H1 (cell line): Measurements from ENCODE around the gene SAMMSON. TPM values are rescaled to one million over a fixed set of nuclear protein-coding genes. Genes with fewer than 3 reads are reported as not detected.

Source experiments
- CTCF ChIA-PET: fragments of 300-600 bp; sonication (Branson Sonifier 250); formaldehyde crosslinking; loops from one replicate; lab custom pipeline; 2021; ENCODE audit not compliant: partially characterized antibody; lab: Charles Lee
- POLR2A ChIA-PET: fragments of 300-600 bp; sonication (Branson Sonifier 250); formaldehyde crosslinking; loops from one replicate; lab custom pipeline; 2021; ENCODE audit warnings: inconsistent platforms; ENCODE audit not compliant: partially characterized antibody; lab: Charles Lee
- DNase-seq, 2 experiments: peaks; one replicate each; pipeline versions ENCODE4 v3.0.0 to v3.0.0-alpha.2; 2010 to 2022; ENCODE audit warnings: low spot score in 2 of 2, low read depth in 1 of 2, mixed read lengths in 1 of 2
- FAIRE-seq: peaks from 2 replicates; lab custom pipeline; 2011; peaks lifted over from hg19 to GRCh38; lab: Jason Lieb, UNC
- H2AFZ ChIP-seq: 2 replicates; pipeline ENCODE4 v1.8.1; 2012; ENCODE audit warnings: low read length, inconsistent platforms
- H2AK5ac ChIP-seq: 2 replicates; pipeline ENCODE4 v1.6.1; 2013; ENCODE audit warnings: low read depth, low read length
- H2BK120ac ChIP-seq: replicated peaks from 2 replicates; pipeline ENCODE3; 2013; ENCODE audit warnings: low read depth, low read length, inconsistent platforms
- H2BK12ac ChIP-seq: 2 replicates; pipeline ENCODE4 v1.6.1; 2013; ENCODE audit warnings: low read depth, low read length
- H2BK15ac ChIP-seq: 2 replicates; pipeline ENCODE4 v1.6.1; 2013; ENCODE audit warnings: low read length
- H2BK20ac ChIP-seq: 2 replicates; pipeline ENCODE4 v1.6.1; 2013; ENCODE audit warnings: low read length
- H2BK5ac ChIP-seq: 2 replicates; pipeline ENCODE4 v1.6.1; 2013; ENCODE audit warnings: low read depth, low read length
- H3K14ac ChIP-seq: 2 replicates; pipeline ENCODE4 v1.6.1; 2013; ENCODE audit warnings: inconsistent platforms; ENCODE audit not compliant: insufficient read length
- H3K18ac ChIP-seq: 2 replicates; pipeline ENCODE4 v1.6.1; 2013; ENCODE audit warnings: low read length; ENCODE audit errors: extremely low read depth
- H3K23ac ChIP-seq: 2 replicates; pipeline ENCODE4 v1.6.1; 2013; ENCODE audit warnings: inconsistent platforms; ENCODE audit not compliant: insufficient read length
- H3K23me2 ChIP-seq: 2 replicates; pipeline ENCODE4 v1.6.1; 2013; ENCODE audit warnings: low read depth, low read length
- H3K27ac ChIP-seq: 2 replicates; pipeline ENCODE4 v1.6.1; 2011; ENCODE audit warnings: low read depth, low read length, inconsistent platforms
- H3K27me3 ChIP-seq, 4 experiments: replicated peaks in 1 of 4; 1 replicate in 1 of 4; 2 replicates in 3 of 4; pipeline versions ENCODE4 v1.6.1 to v1.8.1; 2011 to 2013; ENCODE audit warnings: low read length in 3 of 4, mild to moderate bottlenecking in 3 of 4, inconsistent platforms in 2 of 4, mixed read lengths in 2 of 4, moderate library complexity in 1 of 4; ENCODE audit not compliant: control insufficient read depth in 3 of 4, insufficient read depth in 3 of 4; ENCODE audit errors: extremely low read depth in 1 of 4
- H3K36me3 ChIP-seq, 4 experiments: 2 replicates each; pipeline versions ENCODE4 v1.6.1 to v1.8.1; 2011 to 2013; ENCODE audit warnings: mild to moderate bottlenecking in 4 of 4, low read length in 3 of 4, moderate library complexity in 2 of 4, control low read depth in 1 of 4, inconsistent platforms in 1 of 4; ENCODE audit not compliant: insufficient read depth in 4 of 4, control insufficient read depth in 2 of 4
- H3K4ac ChIP-seq: replicated peaks from 2 replicates; pipeline ENCODE3; 2013; ENCODE audit warnings: low read length, low read depth, mixed read lengths, inconsistent platforms; ENCODE audit not compliant: insufficient read length
- H3K4me1 ChIP-seq, 4 experiments: replicated peaks in 1 of 4; 1 replicate in 1 of 4; 2 replicates in 3 of 4; pipeline versions ENCODE4 v1.6.1 to v1.8.1; 2011 to 2013; ENCODE audit warnings: low read length in 3 of 4, inconsistent platforms in 2 of 4, mixed read lengths in 1 of 4; ENCODE audit not compliant: insufficient read depth in 4 of 4, control insufficient read depth in 3 of 4
- H3K4me2 ChIP-seq, 2 experiments: 2 replicates each; pipeline versions ENCODE4 v1.6.1 to v1.8.1; 2011 to 2013; ENCODE audit warnings: low read depth in 2 of 2, low read length in 2 of 2, control low read depth in 1 of 2, inconsistent platforms in 1 of 2, mild to moderate bottlenecking in 1 of 2; ENCODE audit not compliant: insufficient read depth in 1 of 2
- H3K4me3 ChIP-seq, 4 experiments: fragments of 200-600, 300-600 bp in 1 of 4; sonication (generic), shearing (Covaris generic), sonication (Bioruptor Twin) in 1 of 4; 2 replicates each; pipeline versions ENCODE4 v1.5.1 to v1.8.1; 2011 to 2016; ENCODE audit warnings: low read length in 4 of 4, low read depth in 3 of 4, control low read depth in 2 of 4, inconsistent platforms in 2 of 4, mild to moderate bottlenecking in 2 of 4, mixed read lengths in 1 of 4, moderate library complexity in 1 of 4; ENCODE audit not compliant: insufficient read depth in 2 of 4; ENCODE audit errors: extremely low read depth in 1 of 4
- H3K56ac ChIP-seq: replicated peaks from 2 replicates; pipeline ENCODE3; 2013; ENCODE audit warnings: low read depth, mild to moderate bottlenecking, mixed read lengths, low read length, inconsistent platforms; ENCODE audit not compliant: insufficient read length
- H3K79me1 ChIP-seq: 2 replicates; pipeline ENCODE4 v1.6.1; 2013; ENCODE audit warnings: low read depth, low read length, control low read depth
- H3K79me2 ChIP-seq, 2 experiments: 2 replicates each; pipeline versions ENCODE4 v1.6.1 to v1.8.1; 2012 to 2013; ENCODE audit warnings: low read length in 2 of 2, mild to moderate bottlenecking in 2 of 2, inconsistent platforms in 1 of 2; ENCODE audit not compliant: insufficient read depth in 2 of 2, control insufficient read depth in 1 of 2
- H3K9ac ChIP-seq, 4 experiments: replicated peaks in 1 of 4; 1 replicate in 1 of 4; 2 replicates in 3 of 4; pipeline versions ENCODE4 v1.6.1 to v1.8.1; 2011 to 2013; ENCODE audit warnings: low read depth in 3 of 4, low read length in 3 of 4, control low read depth in 2 of 4, mild to moderate bottlenecking in 2 of 4, moderate library complexity in 2 of 4, inconsistent platforms in 1 of 4; ENCODE audit errors: extremely low read depth in 1 of 4
- H3K9me3 ChIP-seq, 2 experiments: 2 replicates each; pipeline versions ENCODE4 v1.6.1 to v1.8.1; 2012 to 2013; ENCODE audit warnings: mild to moderate bottlenecking in 2 of 2, moderate library complexity in 2 of 2, control low read depth in 1 of 2, inconsistent platforms in 1 of 2, low read depth in 1 of 2, low read length in 1 of 2, mixed read lengths in 1 of 2; ENCODE audit not compliant: insufficient read depth in 2 of 2
- H4K20me1 ChIP-seq, 2 experiments: replicated peaks in 1 of 2; 2 replicates each; pipeline versions ENCODE3 to v1.8.1; 2011 to 2013; ENCODE audit warnings: inconsistent platforms in 2 of 2, low read length in 2 of 2, mild to moderate bottlenecking in 1 of 2; ENCODE audit not compliant: insufficient read depth in 2 of 2, control insufficient read depth in 1 of 2
- H4K5ac ChIP-seq: 2 replicates; pipeline ENCODE4 v1.6.1; 2013; ENCODE audit warnings: low read length, low read depth, mixed read lengths, inconsistent platforms; ENCODE audit not compliant: insufficient read length
- H4K8ac ChIP-seq: 2 replicates; pipeline ENCODE4 v1.8.0; 2013; ENCODE audit warnings: mild to moderate bottlenecking, moderate library complexity, low read length, inconsistent platforms; ENCODE audit not compliant: insufficient read depth; ENCODE audit errors: extremely low read depth
- H4K91ac ChIP-seq: replicated peaks from 2 replicates; pipeline ENCODE3; 2013; ENCODE audit warnings: low read length, mixed read lengths, inconsistent platforms; ENCODE audit not compliant: insufficient read length
- CBX5 ChIP-seq: fragments of 300-800, 300-1000 bp; sonication (generic); IDR thresholded peaks from 2 replicates; pipeline ENCODE4 v1.7.1; 2016; ENCODE audit warnings: antibody characterized with exemption, low read length, low read depth
- CREB1 ChIP-seq: IDR thresholded peaks from 2 replicates; pipeline ENCODE4 v1.6.1; 2012; ENCODE audit warnings: inconsistent platforms
- E2F6 ChIP-seq: IDR thresholded peaks from 2 replicates; pipeline ENCODE4 v1.6.1; 2012; ENCODE audit warnings: inconsistent platforms
- FOSL1 ChIP-seq: IDR thresholded peaks from 2 replicates; pipeline ENCODE4 v1.6.1; 2011; ENCODE audit warnings: mild to moderate bottlenecking, low read depth, low read length, moderate library complexity; ENCODE audit not compliant: insufficient read depth
- HDAC6 ChIP-seq: IDR thresholded peaks from one replicate; pipeline ENCODE4 v1.7.1; 2012; ENCODE audit warnings: low read depth, mild to moderate bottlenecking, inconsistent platforms, low read length, moderate library complexity
- KDM4A ChIP-seq: IDR thresholded peaks from one replicate; pipeline ENCODE4 v1.7.1; 2012; ENCODE audit warnings: low read depth, mild to moderate bottlenecking, moderate library complexity, low read length, inconsistent platforms; ENCODE audit not compliant: severe bottlenecking
- MAX ChIP-seq: IDR thresholded peaks from 2 replicates; pipeline ENCODE4 v1.6.1; 2012; ENCODE audit warnings: inconsistent platforms
- POLR2A ChIP-seq, 2 experiments: IDR thresholded peaks; 1 replicate in 1 of 2; 2 replicates in 1 of 2; pipeline ENCODE4 v1.6.1; 2011; ENCODE audit warnings: low read depth in 2 of 2, low read length in 2 of 2, mild to moderate bottlenecking in 2 of 2; ENCODE audit errors: control extremely low read depth in 1 of 2
- POU5F1 ChIP-seq: IDR thresholded peaks from 2 replicates; pipeline ENCODE4 v1.6.1; 2011; ENCODE audit warnings: low read depth, mild to moderate bottlenecking, low read length, moderate library complexity
- SIN3A ChIP-seq, 2 experiments: IDR thresholded peaks in 1 of 2; conservative IDR thresholded peaks in 1 of 2; 2 replicates each; pipeline ENCODE4 v1.6.1; 2011 to 2012; ENCODE audit warnings: low read length in 2 of 2, improper control_type of control experiment in 1 of 2, low read depth in 1 of 2, mild to moderate bottlenecking in 1 of 2
- SIX5 ChIP-seq: IDR thresholded peaks from 2 replicates; pipeline ENCODE4 v1.6.1; 2011; ENCODE audit warnings: mild to moderate bottlenecking, low read depth, low read length
- SP2 ChIP-seq: IDR thresholded peaks from 2 replicates; pipeline ENCODE4 v1.6.1; 2012; ENCODE audit warnings: mild to moderate bottlenecking, low read length, inconsistent platforms
- WGBS, 2 experiments: shearing (Covaris generic) in 1 of 2; methylation state at CpG; one replicate each; pipeline versions ENCODE4 v1.1.6 to v1.1.7; 2013 to 2015; ENCODE audit warnings: low lambda C conversion rate in 2 of 2, mixed read lengths in 2 of 2, inconsistent platforms in 1 of 2, low coverage in 1 of 2, missing lambda C conversion rate in 1 of 2; ENCODE audit not compliant: insufficient replicate concordance in 2 of 2, insufficient coverage in 1 of 2, insufficient read length in 1 of 2; ENCODE audit errors: extremely low coverage in 1 of 2, missing lambda C conversion rate in 1 of 2; 5-methylcytosine and 5-hydroxymethylcytosine counted together
- polyA plus RNA-seq, 7 experiments: library from polyadenylated mRNA; depleted of rRNA in 3 of 7; stranded (reverse) in 5 of 7; unstranded in 2 of 7; fragments of >200 nt in 5 of 7; fragments of 200-250 nt in 2 of 7; gene quantifications; 1 replicate in 5 of 7; 2 replicates in 1 of 7; 4 replicates in 1 of 7; pipeline versions ENCODE4 v1.2.1 to v1.2.3, GENCODE V29; 2011 to 2013; ENCODE audit warnings: missing spikeins in 2 of 7, mixed read lengths in 2 of 7
- total RNA-seq: library from RNA; stranded (reverse); fragmentation: NEBNext Ultra II Directional; extraction: Animal tissue kit (Norgen Biotek cat#: 25700); gene quantifications from 2 replicates; pipeline ENCODE4 v1.2.1, GENCODE V29; 2021

Gene SAMMSON
- total and polyA plus RNA-seq, 2 of the 8 experiments (the other 6 are each of a cell fraction or from before 2014, with no cell fraction given) = not detected

GRCh38 chr3:70011582-70011981 is 12.0 kb downstream of the SAMMSON start:
- TF ChIP-seq FOSL1 (no peak), SIN3A (conservative IDR thresholded peaks at IDR 0.05 in 1 of 2, IDR thresholded peaks at IDR 0.05 in 1 of 2; ENCODE audit: low read depth in 1 of 2, low read length in 2 of 2) (no peak), POU5F1 (no peak), SP2 (no peak), E2F6 (no peak), POLR2A (IDR thresholded peaks at IDR 0.05; ENCODE audit: control extremely low read depth in 1 of 2, low read depth in 2 of 2, low read length in 2 of 2) (no peak), KDM4A (no peak), CBX5 (no peak), SIX5 (no peak), MAX (no peak), HDAC6 (no peak), CREB1 (no peak)
- H3K9me3 ChIP-seq = no peaks in the 10 kb centered on the region
- H3K14ac ChIP-seq = no peak overlapping the region
- H3K27ac ChIP-seq = no peak overlapping the region
- no peak for FAIRE-seq
- H2BK20ac ChIP-seq = no peak overlapping the region
- DNase-seq = no peak
- no peak overlapping the region for H3K9ac ChIP-seq
- H4K5ac ChIP-seq = no peak overlapping the region
- CTCF ChIA-PET = no interaction called here
- H2BK5ac ChIP-seq = no peak overlapping the region
- no peak overlapping the region for H2BK120ac ChIP-seq
- no peaks in the 10 kb centered on the region for H3K79me2 ChIP-seq
- POLR2A ChIA-PET = no interaction called here
- no peak overlapping the region for H3K4me2 ChIP-seq
- H4K91ac ChIP-seq = no peak overlapping the region
- H2AFZ ChIP-seq = no peak overlapping the region
- H3K23me2 ChIP-seq = no peaks in the 10 kb centered on the region
- no peak overlapping the region for H3K56ac ChIP-seq
- H2AK5ac ChIP-seq = no peak overlapping the region
- no peaks in the 10 kb centered on the region for H3K79me1 ChIP-seq
- H3K18ac ChIP-seq = no peak overlapping the region
- H4K8ac ChIP-seq = no peak overlapping the region
- H3K27me3 ChIP-seq = no peaks in the 10 kb centered on the region
- 86% methylated on average over 1 of the region's 1 CpG; no CpG with 5 or more reads in 1 of the 2 experiments for WGBS, 2 experiments
- no peak overlapping the region for H3K4me3 ChIP-seq
- H2BK15ac ChIP-seq = no peak overlapping the region
- H2BK12ac ChIP-seq = no peak overlapping the region
- no peak overlapping the region for H3K23ac ChIP-seq
- H3K4ac ChIP-seq = no peak overlapping the region
- H3K4me1 ChIP-seq = no peaks in the 10 kb centered on the region
- H4K20me1 ChIP-seq = no peaks in the 10 kb centered on the region
- no peaks in the 10 kb centered on the region for H3K36me3 ChIP-seq
